ENCODE data around the gene MAST1.
"Not testable (repeated sequence)": the region's sequence is repeated elsewhere in the genome, so short reads cannot be mapped to it uniquely, and the experiment has no call there.

Gene MAST1

GRCh38 chr19:12841094-12841493 is 2.8 kb downstream of the MAST1 start:
- peak; percentile 72 for DNase-seq

- DNase-seq, result no peak
These were observed 4.2 kb downstream of the MAST1 start for GRCh38 chr19:12842511-12842910.

GRCh38 chr19:12843328-12843727 is 5.0 kb downstream of the MAST1 start:
- no peak for DNase-seq

GRCh38 chr19:12843999-12844732 is 5.9 kb downstream of the MAST1 start:
- DNase-seq, result no peak

- not testable (repeated sequence) for DNase-seq
These were observed 8.3 kb downstream of the MAST1 start for GRCh38 chr19:12846613-12847012.

- peak; percentile 89 for DNase-seq
These were observed 9.1 kb downstream of the MAST1 start for GRCh38 chr19:12847159-12848139.

GRCh38 chr19:12856653-12857052 is 18.3 kb downstream of the MAST1 start:
- DNase-seq, result peak; percentile 63

GRCh38 chr19:12858041-12858928 is 20.0 kb downstream of the MAST1 start:
- no peak for DNase-seq

GRCh38 chr19:12859546-12859945 is 21.2 kb downstream of the MAST1 start:
- DNase-seq, result no peak

GRCh38 chr19:12864143-12864542 is 25.8 kb downstream of the MAST1 start:
- DNase-seq, result no peak

GRCh38 chr19:12864721-12865715 is 26.7 kb downstream of the MAST1 start:
- no peak for DNase-seq

- DNase-seq, result no peak
These were observed 27.6 kb downstream of the MAST1 start for GRCh38 chr19:12865746-12866415.

- DNase-seq, result no peak
These were observed 28.3 kb downstream of the MAST1 start for GRCh38 chr19:12866416-12867119.

GRCh38 chr19:12867120-12868099 is 29.1 kb downstream of the MAST1 start:
- peak; percentile 90 for DNase-seq

GRCh38 chr19:12868540-12869112 is 30.3 kb downstream of the MAST1 start:
- DNase-seq, result no peak

GRCh38 chr19:12871681-12872080 is 33.4 kb downstream of the MAST1 start:
- no peak for DNase-seq

GRCh38 chr19:12872255-12872654 is 33.9 kb downstream of the MAST1 start:
- peak; percentile 40 for DNase-seq

Measured in hematopoietic multipotent progenitor cell treated with erythropoietin and hydrocortisone succinate and interleukin-3 and kit ligand, for 4 days (in vitro differentiated cells).